Liver (tissue), 3 donors: ENCODE measurements around the gene CIC.

Experiments
- CTCF ChIP-seq: fragments of 150-350 bp; IDR thresholded peaks from 2 replicates; pipeline ENCODE4 v1.5.1; 2017; ENCODE audit warnings: improper control_type of control experiment, low read depth, low read length; ENCODE audit not compliant: missing input control
- EGR1 ChIP-seq, 2 donors: IDR thresholded peaks; 2 replicates each; pipeline ENCODE4 v1.6.1; 2016 to 2018; ENCODE audit warnings: antibody characterized with exemption in 2 of 2, low read depth in 2 of 2
- FOXA1 ChIP-seq: IDR thresholded peaks from 2 replicates; pipeline ENCODE4 v1.6.1; 2016; ENCODE audit warnings: antibody characterized with exemption
- RAD21 ChIP-seq, 2 donors: IDR thresholded peaks; 2 replicates each; pipeline ENCODE4 v1.6.1; 2016; ENCODE audit warnings: antibody characterized with exemption in 2 of 2, mild to moderate bottlenecking in 2 of 2
- ZBTB33 ChIP-seq: IDR thresholded peaks from 2 replicates; pipeline ENCODE4 v1.6.1; 2016; ENCODE audit warnings: antibody characterized with exemption
- TF ChIP-seq, protein P1 (sequence below): IDR thresholded peaks from 2 replicates; pipeline ENCODE4 v1.6.1; 2016; ENCODE audit warnings: antibody characterized with exemption
- donor health status: healthy.
- donor health status: healthy.

DNA sequence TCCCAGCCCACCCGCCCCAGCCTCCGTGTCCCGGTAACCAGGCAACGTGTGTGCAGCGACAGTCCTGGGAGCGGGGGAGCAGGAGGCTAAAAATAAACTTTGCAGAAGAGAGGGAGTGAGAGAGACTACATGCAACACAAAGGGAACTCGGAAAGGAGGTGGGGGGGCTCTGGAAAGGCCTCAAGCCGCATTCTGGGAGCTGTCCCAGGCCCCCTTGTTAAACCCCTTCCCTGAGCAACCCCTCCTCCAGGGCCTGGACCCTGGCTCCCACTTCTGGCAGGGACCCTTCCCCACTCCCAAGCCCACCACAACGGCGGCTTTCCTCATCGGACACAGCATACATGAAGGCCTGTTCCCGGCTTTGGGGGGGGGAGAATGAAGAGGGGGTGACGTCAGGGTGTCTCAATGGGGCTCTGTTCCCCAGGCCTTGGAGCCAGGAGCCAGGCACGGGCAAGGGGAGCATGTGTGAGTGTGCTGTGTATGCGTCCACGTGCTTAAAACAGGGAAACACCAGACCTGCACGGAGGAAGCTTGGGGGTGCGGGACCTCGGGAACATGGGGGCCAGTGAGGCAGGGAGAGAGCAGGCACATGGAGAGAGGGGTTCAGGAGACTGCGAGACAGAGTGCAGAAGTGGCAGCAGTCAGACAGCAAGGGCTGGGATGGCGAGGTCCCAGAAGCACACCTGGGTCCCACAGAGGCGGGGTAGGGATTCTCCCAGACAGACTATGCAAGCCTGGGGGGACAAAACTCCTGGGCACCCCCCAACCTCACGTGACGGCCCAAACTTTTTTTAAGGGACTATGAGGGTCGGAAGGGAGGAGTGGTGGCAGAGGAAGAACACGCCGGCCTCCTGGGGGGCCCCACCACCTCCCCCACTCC, 16.4 kb upstream of the CIC start:
- TF ChIP-seq ZBTB33 (no peak), CTCF (no peak), RAD21 (IDR thresholded peaks at IDR 0.05) (no peak), EGR1 (IDR thresholded peaks at IDR 0.05; ENCODE audit: low read depth in 2 of 2) (no peak), FOXA1 (no peak)
- TF ChIP-seq, protein P1, sequence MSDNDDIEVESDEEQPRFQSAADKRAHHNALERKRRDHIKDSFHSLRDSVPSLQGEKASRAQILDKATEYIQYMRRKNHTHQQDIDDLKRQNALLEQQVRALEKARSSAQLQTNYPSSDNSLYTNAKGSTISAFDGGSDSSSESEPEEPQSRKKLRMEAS, result no peak
